Heart left ventricle (tissue), 13 donors: ENCODE data around the gene PRKAG2.

Source experiments
- CTCF ChIP-seq, 12 donors: fragments of 200-600 bp; sonication (generic) in 4 of 12; IDR thresholded peaks; one replicate each; pipeline versions ENCODE4 v1.5.0 to v1.8.0; 2018 to 2022; ENCODE audit warnings: antibody characterized with exemption in 12 of 12, mild to moderate bottlenecking in 5 of 12
- POLR2A ChIP-seq, 2 donors: fragments of 450-650 bp; IDR thresholded peaks; one replicate each; pipeline ENCODE4 v1.6.1; 2017; ENCODE audit warnings: antibody characterized with exemption in 2 of 2, mild to moderate bottlenecking in 2 of 2, moderate library complexity in 2 of 2
- donor health status: ischemic (EF 13 %, LVEDD 7.1; RV severe dilation, severe dysfunction).
- donor health status: DM: no; HTN: yes; CAD: no.
- donor health status: DM: no; HTN: no; CAD: no.
- donor health status: ischemic (EF 25% LVEDD 6.9; RV normal size, moderate dysfunction).
- donor health status: ischemic (EF 25% LVEDD 5.7; RV mildly dilated, moderate dysfunction).
- donor health status: ischemic (EF 35%, LVEDD 5.7; RV mildly dilated, moderate dysfunction).
- donor health status: nonischemic (EF 11% LVEDD 7.7; RV severe dilation, severe dysfunction).
- donor health status: DM: yes; HTN: yes; CAD: no.
- donor health status: PGD.
- donor health status: ischemic (EF 29% LVEDD 5.4; RV normal size, mild dysfunction).
- donor health status: nonischemic (EF 23%, LVEDD 6.1; RV moderate dilation, normal function).

GRCh38 chr7:151575410-151575809 lies 301.5 kb downstream of the PRKAG2 start:
- no peak for TF ChIP-seq POLR2A (IDR thresholded peaks at IDR 0.05)
- TF ChIP-seq CTCF (IDR thresholded peaks at IDR 0.05): no peak
